ENCODE data around the gene OR6B2.
"Not testable (repeated sequence)": the region's sequence is repeated elsewhere in the genome, so short reads cannot be mapped to it uniquely, and the experiment has no call there.

Gene OR6B2

GRCh38 chr2:240030379-240031094 is at the start of gene OR6B2:
OR6B2 (minus strand) TSS chr2:240030429; CDS start chr2:240030429, 0 bp downstream.
- DNase-seq: no peak

- no peak for DNase-seq
Observed at GRCh38 chr2:240078631-240079030, 48.4 kb upstream of the OR6B2 start.

GRCh38 chr2:240077442-240077841 is 47.2 kb upstream of the OR6B2 start:
- DNase-seq: no peak

- no peak for DNase-seq
Observed at GRCh38 chr2:240074545-240074944, 44.3 kb upstream of the OR6B2 start.

GRCh38 chr2:240070907-240071306 is 40.7 kb upstream of the OR6B2 start:
- DNase-seq: no peak

GRCh38 chr2:240069829-240070228 is 39.6 kb upstream of the OR6B2 start:
- no peak for DNase-seq

- DNase-seq: no peak
Observed at GRCh38 chr2:240068193-240068592, 38.0 kb upstream of the OR6B2 start.

- DNase-seq: no peak
Observed at GRCh38 chr2:240066489-240066888, 36.3 kb upstream of the OR6B2 start.

- DNase-seq: no peak
Observed at GRCh38 chr2:240064898-240065297, 34.7 kb upstream of the OR6B2 start.

GRCh38 chr2:240060977-240061591 is 30.9 kb upstream of the OR6B2 start:
- DNase-seq: peak; percentile 79

GRCh38 chr2:240056678-240057077 is 26.4 kb upstream of the OR6B2 start:
- no peak for DNase-seq

GRCh38 chr2:240055177-240055917 is 25.1 kb upstream of the OR6B2 start:
- DNase-seq: no peak

- DNase-seq: no peak
Observed at GRCh38 chr2:240053173-240054155, 23.2 kb upstream of the OR6B2 start, which contains the start of gene OR6B3. OR6B3 (minus strand) TSS chr2:240053521.

- no peak for DNase-seq
Observed at GRCh38 chr2:240052524-240052923, 22.3 kb upstream of the OR6B2 start.

GRCh38 chr2:240051697-240052096 is 21.5 kb upstream of the OR6B2 start:
- no peak for DNase-seq

GRCh38 chr2:240050278-240050677 is 20.0 kb upstream of the OR6B2 start:
- DNase-seq: no peak

GRCh38 chr2:240048237-240048636 is 18.0 kb upstream of the OR6B2 start:
- no peak for DNase-seq

GRCh38 chr2:240045098-240045497 is 14.9 kb upstream of the OR6B2 start:
- no peak for DNase-seq

GRCh38 chr2:240044096-240044495 is 13.9 kb upstream of the OR6B2 start:
- not testable (repeated sequence) for DNase-seq

GRCh38 chr2:240043279-240043989 is 13.2 kb upstream of the OR6B2 start:
- DNase-seq: no peak

- DNase-seq: no peak
Observed at GRCh38 chr2:240042740-240043139, 12.5 kb upstream of the OR6B2 start.

GRCh38 chr2:240041363-240041762 is 11.1 kb upstream of the OR6B2 start:
- no peak for DNase-seq

All from hematopoietic multipotent progenitor cell treated with erythropoietin and hydrocortisone succinate and interleukin-3 and kit ligand, for 6 days (in vitro differentiated cells).